K562 (cell line): ENCODE data around the gene SPECC1L. TPM values are rescaled to one million over a fixed set of nuclear protein-coding genes. Genes with fewer than 3 reads are reported as not detected.

Experiments used
- CBX3 ChIP-seq, 2 experiments: IDR thresholded peaks; 1 replicate in 1 of 2; 2 replicates in 1 of 2; pipeline ENCODE4 v1.6.1; 2012; ENCODE audit warnings: inconsistent platforms in 2 of 2, low read length in 2 of 2, borderline replicate concordance in 1 of 2, control low read depth in 1 of 2
- FOXA1 ChIP-seq: fragments of 450-650 bp; IDR thresholded peaks from 2 replicates; pipeline ENCODE4 v1.6.1; 2016; ENCODE audit warnings: mild to moderate bottlenecking, borderline replicate concordance
- ID3 ChIP-seq, 2 experiments: fragments of 250-450 bp in 1 of 2; fragments of 450-650 bp in 1 of 2; sonication (Bioruptor Pico) in 1 of 2; IDR thresholded peaks; 2 replicates each; pipeline versions ENCODE4 v1.6.1 to v1.8.0; 2016 to 2021; ENCODE audit warnings: mild to moderate bottlenecking in 2 of 2, moderate library complexity in 2 of 2, missing compliant biosample characterization in 1 of 2, missing genetic modification characterization in 1 of 2
- SMARCC2 ChIP-seq: fragments of 450-650 bp; IDR thresholded peaks from 2 replicates; pipeline ENCODE4 v1.6.1; 2017; ENCODE audit warnings: antibody characterized with exemption, moderate library complexity, mild to moderate bottlenecking, low read depth
- ZBTB7A ChIP-seq: IDR thresholded peaks from 2 replicates; pipeline ENCODE4 v1.6.1; 2011; ENCODE audit warnings: low read depth, mild to moderate bottlenecking, low read length, moderate library complexity, borderline replicate concordance; ENCODE audit not compliant: control insufficient read depth
- ZZZ3 ChIP-seq: fragments of 450-650 bp; IDR thresholded peaks from 2 replicates; pipeline ENCODE4 v1.6.1; 2016; ENCODE audit warnings: antibody characterized with exemption, mild to moderate bottlenecking, moderate library complexity
- polyA plus RNA-seq, 8 experiments: library from polyadenylated mRNA; depleted of rRNA in 4 of 8; stranded (reverse) in 5 of 8; unstranded in 3 of 8; fragments of >200 nt; fragmentation: Nextera tagmentation in 2 of 8; fragmentation: Illumina TruSeq in 1 of 8; extraction: Ambion mirVana in 2 of 8; extraction: Trizol in 1 of 8; gene quantifications; 2 replicates each; pipeline versions ENCODE4 v1.2.1 to v1.2.3, GENCODE V29; 2011 to 2014; ENCODE audit warnings: inconsistent platforms in 1 of 8, missing spikeins in 1 of 8
- total RNA-seq, 7 experiments: library from RNA; depleted of rRNA in 6 of 7; stranded (reverse); fragments of >200 nt in 6 of 7; fragmentation: Illumina TruSeq in 2 of 7; extraction: Trizol in 2 of 7; gene quantifications; 2 replicates each; pipeline versions ENCODE4 v1.2.1 to v1.2.3, GENCODE V29; 2011 to 2021; ENCODE audit warnings: low replicate concordance in 1 of 7
- TF ChIP-seq, protein P1 (sequence below): fragments of 450-650 bp; IDR thresholded peaks from 2 replicates; pipeline ENCODE4 v1.6.1; 2017; ENCODE audit warnings: antibody characterized with exemption, mild to moderate bottlenecking

SPECC1L gene
- total and polyA plus RNA-seq, 9 of the 15 experiments (the other 6 are each of a cell fraction or from before 2014, with no cell fraction given): 1.4 to 27.9 (median 14.5) TPM

DNA sequence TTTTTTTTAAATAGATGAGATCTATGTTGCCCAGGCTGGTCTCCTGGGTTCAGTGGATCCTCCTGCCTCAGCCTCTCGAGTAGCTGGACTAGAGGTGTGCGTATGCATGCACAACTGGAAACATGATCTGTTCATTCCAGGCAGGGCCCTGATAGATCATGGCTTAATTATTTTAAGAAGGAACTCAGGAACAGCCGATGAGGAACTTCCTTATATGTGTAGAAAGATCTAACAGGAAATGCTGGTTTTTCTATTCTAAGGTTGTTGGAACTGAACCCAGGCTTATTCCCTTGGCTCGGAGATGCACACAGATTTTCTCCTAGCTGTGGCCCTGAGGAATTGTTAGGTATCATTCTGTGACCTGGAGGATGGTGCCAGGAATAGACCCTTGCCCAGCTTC is 32.4 kb downstream of the SPECC1L start (continued):
- TF ChIP-seq, protein P1, sequence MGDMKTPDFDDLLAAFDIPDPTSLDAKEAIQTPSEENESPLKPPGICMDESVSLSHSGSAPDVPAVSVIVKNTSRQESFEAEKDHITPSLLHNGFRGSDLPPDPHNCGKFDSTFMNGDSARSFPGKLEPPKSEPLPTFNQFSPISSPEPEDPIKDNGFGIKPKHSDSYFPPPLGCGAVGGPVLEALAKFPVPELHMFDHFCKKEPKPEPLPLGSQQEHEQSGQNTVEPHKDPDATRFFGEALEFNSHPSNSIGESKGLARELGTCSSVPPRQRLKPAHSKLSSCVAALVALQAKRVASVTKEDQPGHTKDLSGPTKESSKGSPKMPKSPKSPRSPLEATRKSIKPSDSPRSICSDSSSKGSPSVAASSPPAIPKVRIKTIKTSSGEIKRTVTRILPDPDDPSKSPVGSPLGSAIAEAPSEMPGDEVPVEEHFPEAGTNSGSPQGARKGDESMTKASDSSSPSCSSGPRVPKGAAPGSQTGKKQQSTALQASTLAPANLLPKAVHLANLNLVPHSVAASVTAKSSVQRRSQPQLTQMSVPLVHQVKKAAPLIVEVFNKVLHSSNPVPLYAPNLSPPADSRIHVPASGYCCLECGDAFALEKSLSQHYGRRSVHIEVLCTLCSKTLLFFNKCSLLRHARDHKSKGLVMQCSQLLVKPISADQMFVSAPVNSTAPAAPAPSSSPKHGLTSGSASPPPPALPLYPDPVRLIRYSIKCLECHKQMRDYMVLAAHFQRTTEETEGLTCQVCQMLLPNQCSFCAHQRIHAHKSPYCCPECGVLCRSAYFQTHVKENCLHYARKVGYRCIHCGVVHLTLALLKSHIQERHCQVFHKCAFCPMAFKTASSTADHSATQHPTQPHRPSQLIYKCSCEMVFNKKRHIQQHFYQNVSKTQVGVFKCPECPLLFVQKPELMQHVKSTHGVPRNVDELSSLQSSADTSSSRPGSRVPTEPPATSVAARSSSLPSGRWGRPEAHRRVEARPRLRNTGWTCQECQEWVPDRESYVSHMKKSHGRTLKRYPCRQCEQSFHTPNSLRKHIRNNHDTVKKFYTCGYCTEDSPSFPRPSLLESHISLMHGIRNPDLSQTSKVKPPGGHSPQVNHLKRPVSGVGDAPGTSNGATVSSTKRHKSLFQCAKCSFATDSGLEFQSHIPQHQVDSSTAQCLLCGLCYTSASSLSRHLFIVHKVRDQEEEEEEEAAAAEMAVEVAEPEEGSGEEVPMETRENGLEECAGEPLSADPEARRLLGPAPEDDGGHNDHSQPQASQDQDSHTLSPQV: no peak
- no peak for TF ChIP-seq CBX3 (IDR thresholded peaks at IDR 0.05; ENCODE audit: borderline replicate concordance in 1 of 2, low read length in 2 of 2)
- no peak for TF ChIP-seq ZZZ3
- TF ChIP-seq ID3 (CRISPR knock-in tag; IDR thresholded peaks at IDR 0.05): no peak
- TF ChIP-seq ID3 (tag; IDR thresholded peaks at IDR 0.05): no peak
- TF ChIP-seq ZBTB7A: no peak
- no peak for TF ChIP-seq SMARCC2
- no peak for TF ChIP-seq FOXA1
